K562 (cell line): Measurements from ENCODE around the gene MPST. TPM values are rescaled to one million over a fixed set of nuclear protein-coding genes. Genes with fewer than 3 reads are reported as not detected.

Experiments
- ATAC-seq: fragments of 200-7000 bp; cut with Tn5 transposase; 3 replicates; pipeline ENCODE4 v1.9.1; 2020; ENCODE audit warnings: moderate library complexity
- BruUV-seq: library from RNA; stranded (reverse); fragments of 400-500 nt; replicated peaks from 2 replicates; lab custom pipeline; 2021; lab: Mats Ljungman, UMichigan
- CTCF ChIA-PET: fragments of 300-600 bp; formaldehyde crosslinking; extraction: SDS; loops from one replicate; lab custom pipeline; 2021; ENCODE audit warnings: low intra/inter-chr PET ratio; lab: Yijun Ruan, JAX
- POLR2A ChIA-PET: fragments of 300-600, 350-650 bp; sonication (Branson Sonifier 250); formaldehyde crosslinking; extraction: SDS; loops from one replicate; lab custom pipeline; 2021; ENCODE audit warnings: antibody characterized with exemption, inconsistent platforms; lab: Yijun Ruan, JAX
- DNase-seq, 4 experiments: peaks; one replicate each; pipeline versions ENCODE4 v3.0.0 to v3.0.0-alpha.2; 2011 to 2018; ENCODE audit warnings: low spot score in 3 of 4, mixed read lengths in 3 of 4; ENCODE audit errors: extremely low read depth in 1 of 4
- FAIRE-seq: peaks from 2 replicates; lab custom pipeline; 2011; peaks lifted over from hg19 to GRCh38; lab: Jason Lieb, UNC
- H2AFZ ChIP-seq: 2 replicates; pipeline ENCODE4 v1.6.0; 2011; ENCODE audit warnings: low read depth, low read length, control low read depth, inconsistent platforms
- H3K27ac ChIP-seq: fragments of 200-600 bp; 3 replicates; pipeline ENCODE4 v1.8.0; 2011; ENCODE audit warnings: low read depth, mild to moderate bottlenecking, control low read depth, inconsistent platforms, low read length, moderate library complexity, mixed read lengths; ENCODE audit errors: extremely low read depth
- H3K27me3 ChIP-seq, 2 experiments: fragments of 300-600 bp in 1 of 2; 2 replicates in 1 of 2; 3 replicates in 1 of 2; pipeline versions ENCODE4 v1.6.0 to v1.8.0; 2011; ENCODE audit warnings: inconsistent platforms in 2 of 2, low read length in 2 of 2, mild to moderate bottlenecking in 1 of 2, mixed read lengths in 1 of 2, moderate library complexity in 1 of 2; ENCODE audit not compliant: control insufficient read depth in 2 of 2, insufficient read depth in 2 of 2
- H3K36me3 ChIP-seq: fragments of 300-600 bp; 3 replicates; pipeline ENCODE4 v1.8.0; 2011; ENCODE audit warnings: mild to moderate bottlenecking, low read length, inconsistent platforms; ENCODE audit not compliant: control insufficient read depth, insufficient read depth
- H3K4me1 ChIP-seq, 2 experiments: fragments of 200-600 bp in 1 of 2; replicated peaks in 1 of 2; 2 replicates in 1 of 2; 3 replicates in 1 of 2; pipeline versions ENCODE4 v1.5.1 to v1.8.0; 2011; ENCODE audit warnings: inconsistent platforms in 2 of 2, low read length in 2 of 2, mild to moderate bottlenecking in 1 of 2, mixed read lengths in 1 of 2, moderate library complexity in 1 of 2; ENCODE audit not compliant: control insufficient read depth in 2 of 2, insufficient read depth in 2 of 2
- H3K4me2 ChIP-seq: 2 replicates; pipeline ENCODE4 v1.6.1; 2011; ENCODE audit warnings: low read length, control low read depth, inconsistent platforms, mixed read lengths; ENCODE audit not compliant: insufficient read depth
- H3K4me3 ChIP-seq: fragments of 200-600 bp; sonication (generic), shearing (Covaris generic); 2 replicates; pipeline ENCODE4 v1.5.1; 2016; ENCODE audit warnings: control low read depth, inconsistent platforms
- H3K79me2 ChIP-seq: fragments of 200-600 bp; 3 replicates; pipeline ENCODE4 v1.8.0; 2011; ENCODE audit warnings: low read length, inconsistent platforms; ENCODE audit not compliant: control insufficient read depth, insufficient read depth
- H3K9ac ChIP-seq, 2 experiments: 2 replicates each; pipeline versions ENCODE4 v1.6.0 to v1.6.1; 2011; ENCODE audit warnings: low read depth in 2 of 2, low read length in 2 of 2, control low read depth in 1 of 2, inconsistent platforms in 1 of 2, mild to moderate bottlenecking in 1 of 2, mixed read lengths in 1 of 2; ENCODE audit not compliant: insufficient read depth in 1 of 2
- H3K9me1 ChIP-seq: one replicate; pipeline ENCODE4 v1.6.0; 2011; ENCODE audit warnings: inconsistent platforms, mild to moderate bottlenecking, low read length, moderate library complexity; ENCODE audit not compliant: control insufficient read depth, insufficient read depth
- H3K9me3 ChIP-seq: replicated peaks from 2 replicates; pipeline ENCODE4 v1.5.1; 2011; ENCODE audit warnings: low read depth, low read length, inconsistent platforms; ENCODE audit not compliant: control insufficient read depth, insufficient read depth
- H4K20me1 ChIP-seq: replicated peaks from 2 replicates; pipeline ENCODE4 v1.6.1; 2011; ENCODE audit warnings: low read length, inconsistent platforms, mixed read lengths; ENCODE audit not compliant: control insufficient read depth, insufficient read depth
- BRF1 ChIP-seq: IDR thresholded peaks from 3 replicates; pipeline ENCODE4 v1.6.1; 2011; ENCODE audit warnings: borderline replicate concordance, mild to moderate bottlenecking; ENCODE audit not compliant: insufficient read length; ENCODE audit errors: extremely low read depth
- CHCHD3 ChIP-seq: fragments of 250-450 bp; sonication (Bioruptor Pico); IDR thresholded peaks from 2 replicates; pipeline ENCODE4 v2.1.2; 2022; ENCODE audit warnings: mild to moderate bottlenecking
- CREM ChIP-seq: IDR thresholded peaks from 2 replicates; pipeline ENCODE4 v1.6.1; 2014; ENCODE audit warnings: antibody characterized with exemption, low read depth
- E2F1 ChIP-seq: sonication (generic); formaldehyde crosslinking; IDR thresholded peaks from 2 replicates; pipeline ENCODE4 v1.8.1; 2023; ENCODE audit warnings: mild to moderate bottlenecking, missing genetic modification reagents, moderate library complexity
- EP400 ChIP-seq: fragments of 450-650 bp; IDR thresholded peaks from 2 replicates; pipeline ENCODE4 v1.6.1; 2017; ENCODE audit warnings: antibody characterized with exemption, mild to moderate bottlenecking, moderate library complexity
- FUS ChIP-seq: fragments of 200-400 bp; formaldehyde crosslinking; optimal IDR thresholded peaks from 2 replicates; pipeline ENCODE3; 2017; ENCODE audit warnings: low read depth, low read length
- ILF3 ChIP-seq: fragments of 450-650 bp; IDR thresholded peaks from 2 replicates; pipeline ENCODE4 v1.6.1; 2018; ENCODE audit warnings: antibody characterized with exemption, mild to moderate bottlenecking, moderate library complexity, borderline replicate concordance
- MAFK ChIP-seq: IDR thresholded peaks from 2 replicates; pipeline ENCODE4 v1.6.1; 2011; ENCODE audit warnings: low read length, improper control_type of control experiment
- MTF1 ChIP-seq: fragments of 250-450 bp; sonication (Bioruptor Pico); IDR thresholded peaks from 2 replicates; pipeline ENCODE4 v1.9.0; 2021; ENCODE audit warnings: moderate library complexity, mild to moderate bottlenecking, inconsistent platforms, borderline replicate concordance
- NBN ChIP-seq: fragments of 450-650 bp; IDR thresholded peaks from 2 replicates; pipeline ENCODE4 v1.6.1; 2016; ENCODE audit warnings: low read depth, mild to moderate bottlenecking
- PHB ChIP-seq: fragments of 250-450 bp; sonication (Bioruptor Pico); IDR thresholded peaks from 2 replicates; pipeline ENCODE4 v1.5.0; 2021
- PTRF ChIP-seq: fragments of 450-650 bp; IDR thresholded peaks from 2 replicates; pipeline ENCODE4 v1.6.1; 2016; ENCODE audit warnings: mild to moderate bottlenecking, missing genetic modification characterization, missing compliant biosample characterization
- PURB ChIP-seq: sonication (generic); formaldehyde crosslinking; IDR thresholded peaks from 2 replicates; pipeline ENCODE4 v1.9.0; 2021; ENCODE audit warnings: low read depth, mild to moderate bottlenecking, missing genetic modification reagents
- ZNF146 ChIP-seq: IDR thresholded peaks from one replicate; pipeline ENCODE4 v1.6.1; 2018; ENCODE audit warnings: missing compliant biosample characterization; ENCODE audit not compliant: unreplicated experiment
- WGBS: fragments of 100-300 bp; shearing (Covaris generic); methylation state at CpG from one replicate; pipeline ENCODE4 v1.1.6; 2016; ENCODE audit warnings: low coverage, mixed read lengths; ENCODE audit not compliant: insufficient coverage; ENCODE audit errors: missing lambda C conversion rate; 5-methylcytosine and 5-hydroxymethylcytosine counted together
- in situ Hi-C: fragments of 300-500 bp; cut with MboI; formaldehyde crosslinking; loops from 4 replicates; pipeline ENCODE4 v1.15.0; 2018; ENCODE audit warnings: inconsistent platforms, mixed read lengths
- intact Hi-C: fragments of 100-400 bp; cut with micrococcal nuclease; formaldehyde crosslinking; loops from 2 replicates; pipeline ENCODE4 v1.14.2; 2022
- polyA plus RNA-seq, 8 experiments: library from polyadenylated mRNA; depleted of rRNA in 4 of 8; stranded (reverse) in 5 of 8; unstranded in 3 of 8; fragments of >200 nt; fragmentation: Nextera tagmentation in 2 of 8; fragmentation: Illumina TruSeq in 1 of 8; extraction: Ambion mirVana in 2 of 8; extraction: Trizol in 1 of 8; gene quantifications; 2 replicates each; pipeline versions ENCODE4 v1.2.1 to v1.2.3, GENCODE V29; 2011 to 2014; ENCODE audit warnings: inconsistent platforms in 1 of 8, missing spikeins in 1 of 8
- total RNA-seq, 7 experiments: library from RNA; depleted of rRNA in 6 of 7; stranded (reverse); fragments of >200 nt in 6 of 7; fragmentation: Illumina TruSeq in 2 of 7; extraction: Trizol in 2 of 7; gene quantifications; 2 replicates each; pipeline versions ENCODE4 v1.2.1 to v1.2.3, GENCODE V29; 2011 to 2021; ENCODE audit warnings: low replicate concordance in 1 of 7

The MPST gene
- total and polyA plus RNA-seq, 9 of the 15 experiments (the other 6 are each of a cell fraction or from before 2014, with no cell fraction given) = 0.65 to 104 (median 24.3) TPM

GRCh38 chr22:37037669-37038068, 18.1 kb downstream of the MPST start (continued):
- TF ChIP-seq EP400 = no peak

DNA sequence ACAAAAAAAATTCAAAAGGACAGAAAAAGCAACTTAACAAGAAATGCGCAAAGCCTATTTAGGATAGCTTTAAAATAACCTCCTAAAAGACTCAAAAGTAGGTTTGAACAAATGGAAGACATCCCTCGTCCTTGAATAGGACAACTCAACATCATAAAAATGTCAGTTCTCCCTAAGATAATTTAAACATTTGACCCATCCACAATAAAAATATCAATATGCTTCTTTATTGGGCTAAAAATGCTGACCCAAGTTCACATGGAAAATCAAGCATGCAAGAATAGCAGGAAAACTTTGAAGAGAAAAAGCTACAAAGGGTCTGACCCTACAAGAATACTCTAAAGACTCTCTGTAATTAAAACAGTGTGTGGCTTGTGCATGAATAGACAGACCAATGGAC, 19.9 kb downstream of the MPST start:
- no peaks in the 10 kb centered on the region for H3K9me3 ChIP-seq
- no peak overlapping the region for H3K9ac ChIP-seq
- WGBS = 50% methylated on average over 2 of the region's 2 CpGs
- no peaks in the 10 kb centered on the region for H3K36me3 ChIP-seq
- H3K4me2 ChIP-seq = no peak overlapping the region
- peaks cover 0 to 13% of the 10 kb centered on the region in 2 experiments; a peak in 2 of 5 replicates for H3K4me1 ChIP-seq
- TF ChIP-seq FUS = no peak
- no peaks in the 10 kb centered on the region for H4K20me1 ChIP-seq
- no peaks in the 10 kb centered on the region for H3K9me1 ChIP-seq
- in situ Hi-C loops (no loop called here), intact Hi-C loops (no loop called here)
- CTCF ChIA-PET = no interaction called here
- BruUV-seq = no TSS peak
- no peak overlapping the region for H2AFZ ChIP-seq
- peaks cover 4 to 12% of the 10 kb centered on the region in 2 experiments; a peak in 2 of 5 replicates for H3K27me3 ChIP-seq
- no peak overlapping the region for H3K4me3 ChIP-seq
- H3K27ac ChIP-seq = no peak overlapping the region
- FAIRE-seq (no peak), DNase-seq (no peak), ATAC-seq (no peak)
- H3K79me2 ChIP-seq = no peaks in the 10 kb centered on the region
- POLR2A ChIA-PET = no interaction called here

DNA sequence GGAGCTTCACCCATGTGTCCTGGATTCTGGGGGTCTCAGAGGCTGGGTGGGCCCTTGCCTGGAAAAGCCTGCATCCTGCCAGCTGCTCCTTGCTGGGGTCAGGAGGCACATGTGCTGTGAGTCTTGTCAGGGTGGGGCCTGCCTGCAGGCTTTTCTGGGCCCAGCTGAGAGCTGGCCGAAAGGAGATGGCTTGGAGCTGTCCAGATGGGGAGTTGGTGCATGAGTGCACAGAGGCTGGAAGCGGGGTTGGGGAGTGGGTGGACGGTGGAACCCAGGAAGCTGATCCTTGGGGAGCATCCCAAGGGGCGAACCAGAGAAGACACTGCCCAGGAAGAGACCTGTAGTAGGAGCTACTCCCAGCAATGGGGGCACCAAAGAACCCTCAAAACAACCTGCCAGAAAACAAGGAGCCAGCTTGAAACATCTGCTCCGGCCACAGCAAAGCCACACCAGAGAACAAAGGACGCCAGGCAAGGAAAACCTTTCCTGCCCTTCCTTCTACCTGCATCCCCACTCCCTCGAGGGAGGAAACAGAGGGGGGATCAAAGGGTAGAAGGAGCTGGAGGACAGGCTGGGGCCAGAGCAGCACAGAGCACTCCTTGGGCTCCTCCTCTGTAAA, 23.8 kb downstream of the MPST start:
- FAIRE-seq (no peak), ATAC-seq (no peak), DNase-seq (no peak)
- H3K79me2 ChIP-seq = no peaks in the 10 kb centered on the region
- no peak overlapping the region for H3K4me3 ChIP-seq
- H4K20me1 ChIP-seq = no peaks in the 10 kb centered on the region
- peaks cover 0 to 7% of the 10 kb centered on the region in 2 experiments; a peak in 2 of 5 replicates for H3K4me1 ChIP-seq
- peaks cover 0 to 3% of the 10 kb centered on the region in 2 experiments; a peak in 1 of 5 replicates for H3K27me3 ChIP-seq
- no peaks in the 10 kb centered on the region for H3K9me1 ChIP-seq
- no TSS peak for BruUV-seq
- H3K4me2 ChIP-seq = no peak overlapping the region
- no peaks in the 10 kb centered on the region for H3K9me3 ChIP-seq
- ChIA-PET POLR2A (interaction anchor here (0.5 to 1.0 kb wide), 5 partner anchors 10 to 83 kb away, joined by 3 read pairs; no protein-coding TSS in a partner anchor), CTCF (interaction anchor here (1.7 to 2.2 kb wide), 2 partner anchors 57 to 496 kb away, joined by 5 to 14 read pairs; no protein-coding TSS in a partner anchor)
- no peaks in the 10 kb centered on the region for H3K36me3 ChIP-seq
- 28% methylated on average over 5 of the region's 7 CpGs for WGBS
- in situ Hi-C loops (no loop called here), intact Hi-C loops (loop anchor here (5.0 to 10.0 kb wide), 3 partner anchors 56 to 259 kb away; no protein-coding TSS in a partner anchor)
- H3K9ac ChIP-seq = no peak overlapping the region
- H2AFZ ChIP-seq = no peak overlapping the region
- H3K27ac ChIP-seq = no peak overlapping the region
- no peak for TF ChIP-seq E2F1 (CRISPR knock-in tag)
- no peak for TF ChIP-seq CHCHD3
- TF ChIP-seq PURB (CRISPR knock-in tag) = no peak
- no peak for TF ChIP-seq CREM
- no peak for TF ChIP-seq PHB
- TF ChIP-seq MAFK = no peak
- no peak for TF ChIP-seq NBN
- TF ChIP-seq ILF3 = no peak
- TF ChIP-seq ZNF146 = no peak
- TF ChIP-seq MTF1 (CRISPR knock-in tag) = no peak
- TF ChIP-seq BRF1 = no peak
- TF ChIP-seq PTRF = no peak
